Panc1 (cell line): ENCODE results near the gene PYHIN1. TPM values are rescaled to one million over a fixed set of nuclear protein-coding genes. Genes with fewer than 3 reads are reported as not detected.

Source experiments
- ATAC-seq: fragments of 200-7000 bp; cut with Tn5 transposase; 2 replicates; pipeline ENCODE4 v1.9.1; 2020; ENCODE audit warnings: mild to moderate bottlenecking, moderate library complexity
- BruUV-seq: library from RNA; stranded (reverse); fragments of 400-500 nt; replicated peaks from 2 replicates; lab custom pipeline; 2021; lab: Mats Ljungman, UMichigan
- CTCF ChIA-PET: fragments of 300-600 bp; sonication (Branson Sonifier 250); formaldehyde crosslinking; loops from one replicate; lab custom pipeline; 2022; ENCODE audit warnings: antibody characterized with exemption; lab: Charles Lee
- POLR2A ChIA-PET: fragments of 300-600 bp; sonication (Branson Sonifier 250); formaldehyde crosslinking; loops from one replicate; lab custom pipeline; 2022; ENCODE audit warnings: antibody characterized with exemption; lab: Charles Lee
- DNase-seq: peaks from one replicate; pipeline ENCODE4 v3.0.0-alpha.2; 2010; ENCODE audit warnings: low read depth, low spot score
- H3K27ac ChIP-seq: 2 replicates; pipeline ENCODE4 v1.5.1; 2011; ENCODE audit warnings: mild to moderate bottlenecking, low read length, inconsistent platforms
- H3K27me3 ChIP-seq: fragments of 200-500 bp; sonication (Bioruptor generic); 2 replicates; pipeline ENCODE4 v1.6.0; 2014; ENCODE audit warnings: low read length, inconsistent platforms; ENCODE audit not compliant: control insufficient read depth, insufficient read depth
- H3K36me3 ChIP-seq: fragments of 200-500 bp; sonication (Bioruptor generic); 2 replicates; pipeline ENCODE4 v1.5.1; 2014; ENCODE audit warnings: inconsistent platforms, mild to moderate bottlenecking, low read length, moderate library complexity; ENCODE audit not compliant: control insufficient read depth, insufficient read depth
- H3K4me1 ChIP-seq: 2 replicates; pipeline ENCODE4 v1.5.1; 2011; ENCODE audit warnings: inconsistent platforms, mild to moderate bottlenecking, low read length, moderate library complexity; ENCODE audit not compliant: control insufficient read depth, insufficient read depth
- H3K4me3 ChIP-seq, 2 experiments: 2 replicates each; pipeline ENCODE4 v1.5.1; 2011 to 2012; ENCODE audit warnings: low read depth in 2 of 2, low read length in 2 of 2, mild to moderate bottlenecking in 2 of 2, inconsistent platforms in 1 of 2, moderate library complexity in 1 of 2
- H3K9me3 ChIP-seq: fragments of 200-500 bp; sonication (Bioruptor generic); 2 replicates; pipeline ENCODE4 v1.5.1; 2014; ENCODE audit warnings: low read depth, mild to moderate bottlenecking, inconsistent platforms, low read length, moderate library complexity; ENCODE audit not compliant: control insufficient read depth, insufficient read depth
- CTCF ChIP-seq: fragments of 450-650 bp; IDR thresholded peaks from 2 replicates; pipeline ENCODE4 v1.5.1; 2017; ENCODE audit warnings: mild to moderate bottlenecking
- POLR2AphosphoS5 ChIP-seq: IDR thresholded peaks from 2 replicates; pipeline ENCODE4 v1.6.1; 2012; ENCODE audit warnings: mild to moderate bottlenecking, low read depth, low read length, moderate library complexity
- SIN3A ChIP-seq: IDR thresholded peaks from 2 replicates; pipeline ENCODE4 v1.6.1; 2012; ENCODE audit warnings: low read depth, mild to moderate bottlenecking, low read length, moderate library complexity, borderline replicate concordance; ENCODE audit not compliant: insufficient read depth
- TCF7L2 ChIP-seq: IDR thresholded peaks from 2 replicates; pipeline ENCODE4 v1.6.1; 2011; ENCODE audit warnings: mild to moderate bottlenecking, low read depth, low read length, inconsistent platforms
- in situ Hi-C: cut with HindIII; loops from 2 replicates; pipeline ENCODE4 v1.10.0; 2016; ENCODE audit warnings: low sequenced_read_pairs, low pct_unique_long_range_greater_than_20kb
- intact Hi-C: fragments of 100-400 bp; cut with micrococcal nuclease; formaldehyde crosslinking; loops from one replicate; pipeline ENCODE4 v1.10.0; 2022; ENCODE audit not compliant: unreplicated experiment
- total RNA-seq: library from RNA; stranded (reverse); gene quantifications from one replicate; pipeline ENCODE4 v1.2.1, GENCODE V29; 2021; ENCODE audit not compliant: unreplicated experiment
- TF ChIP-seq, protein P1 (sequence below), 2 experiments: IDR thresholded peaks; 2 replicates each; pipeline ENCODE4 v1.6.1; 2011 to 2012; ENCODE audit warnings: low read depth in 2 of 2, control low read depth in 1 of 2, low read length in 1 of 2, mild to moderate bottlenecking in 1 of 2, moderate library complexity in 1 of 2; ENCODE audit not compliant: insufficient read depth in 1 of 2

PYHIN1 gene
- total RNA-seq, 1 experiment from 2014 or later: not detected

DNA sequence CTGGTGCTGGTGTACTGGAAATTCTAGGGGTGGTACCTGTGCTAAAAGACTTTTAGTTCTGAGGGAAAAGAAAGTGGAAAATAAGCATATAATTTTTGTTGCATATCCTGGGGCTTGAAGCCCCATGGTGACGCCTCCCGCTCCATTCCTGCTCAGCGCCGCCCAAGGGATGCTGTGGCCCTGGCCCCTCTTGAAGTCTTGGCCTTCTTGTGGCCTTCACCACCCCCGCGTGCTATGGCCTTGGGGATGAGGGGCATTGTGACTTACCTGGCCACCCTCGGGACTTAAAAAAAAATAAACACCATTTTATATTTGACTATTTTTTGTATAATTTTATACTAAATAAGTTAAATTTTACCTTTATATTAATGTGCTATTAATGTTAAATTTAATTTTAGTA lies 93.7 kb downstream of the PYHIN1 start:
- no peak for TF ChIP-seq POLR2AphosphoS5
- no peak for TF ChIP-seq CTCF
- TF ChIP-seq, protein P1, sequence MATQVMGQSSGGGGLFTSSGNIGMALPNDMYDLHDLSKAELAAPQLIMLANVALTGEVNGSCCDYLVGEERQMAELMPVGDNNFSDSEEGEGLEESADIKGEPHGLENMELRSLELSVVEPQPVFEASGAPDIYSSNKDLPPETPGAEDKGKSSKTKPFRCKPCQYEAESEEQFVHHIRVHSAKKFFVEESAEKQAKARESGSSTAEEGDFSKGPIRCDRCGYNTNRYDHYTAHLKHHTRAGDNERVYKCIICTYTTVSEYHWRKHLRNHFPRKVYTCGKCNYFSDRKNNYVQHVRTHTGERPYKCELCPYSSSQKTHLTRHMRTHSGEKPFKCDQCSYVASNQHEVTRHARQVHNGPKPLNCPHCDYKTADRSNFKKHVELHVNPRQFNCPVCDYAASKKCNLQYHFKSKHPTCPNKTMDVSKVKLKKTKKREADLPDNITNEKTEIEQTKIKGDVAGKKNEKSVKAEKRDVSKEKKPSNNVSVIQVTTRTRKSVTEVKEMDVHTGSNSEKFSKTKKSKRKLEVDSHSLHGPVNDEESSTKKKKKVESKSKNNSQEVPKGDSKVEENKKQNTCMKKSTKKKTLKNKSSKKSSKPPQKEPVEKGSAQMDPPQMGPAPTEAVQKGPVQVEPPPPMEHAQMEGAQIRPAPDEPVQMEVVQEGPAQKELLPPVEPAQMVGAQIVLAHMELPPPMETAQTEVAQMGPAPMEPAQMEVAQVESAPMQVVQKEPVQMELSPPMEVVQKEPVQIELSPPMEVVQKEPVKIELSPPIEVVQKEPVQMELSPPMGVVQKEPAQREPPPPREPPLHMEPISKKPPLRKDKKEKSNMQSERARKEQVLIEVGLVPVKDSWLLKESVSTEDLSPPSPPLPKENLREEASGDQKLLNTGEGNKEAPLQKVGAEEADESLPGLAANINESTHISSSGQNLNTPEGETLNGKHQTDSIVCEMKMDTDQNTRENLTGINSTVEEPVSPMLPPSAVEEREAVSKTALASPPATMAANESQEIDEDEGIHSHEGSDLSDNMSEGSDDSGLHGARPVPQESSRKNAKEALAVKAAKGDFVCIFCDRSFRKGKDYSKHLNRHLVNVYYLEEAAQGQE (IDR thresholded peaks at IDR 0.05; ENCODE audit: insufficient read depth in 1 of 2, low read depth in 2 of 2, low read length in 1 of 2): no peak
- TF ChIP-seq TCF7L2: no peak
- TF ChIP-seq SIN3A: no peak
- no peaks in the 10 kb centered on the region for H3K36me3 ChIP-seq
- BruUV-seq: no TSS peak
- H3K9me3 ChIP-seq: no peaks in the 10 kb centered on the region
- ATAC-seq (no peak), DNase-seq (no peak)
- in situ Hi-C loops (no loop called here), intact Hi-C loops (no loop called here)
- POLR2A ChIA-PET: no interaction called here
- H3K27ac ChIP-seq: no peak overlapping the region
- H3K4me1 ChIP-seq: no peaks in the 10 kb centered on the region
- CTCF ChIA-PET: no interaction called here
- H3K27me3 ChIP-seq: no peaks in the 10 kb centered on the region
- H3K4me3 ChIP-seq: no peak overlapping the region

Other genes starting within 250 kb of the PYHIN1 start
- gene SPTA1, start 244.8 kb upstream of the PYHIN1 start, total RNA-seq: not detected
- gene OR6K2, start 230.9 kb upstream of the PYHIN1 start, total RNA-seq: not detected
- not detected for gene OR6K3, start 210.8 kb upstream of the PYHIN1 start, total RNA-seq
- not detected for gene OR6K6, start 176.8 kb upstream of the PYHIN1 start, total RNA-seq
- gene OR6N1, start 159.4 kb upstream of the PYHIN1 start, total RNA-seq: not detected
- gene OR6N2, start 150.3 kb upstream of the PYHIN1 start, total RNA-seq: not detected
- not detected for gene MNDA, start 100.2 kb upstream of the PYHIN1 start, total RNA-seq
- 0.36 TPM for gene IFI16, start 78.4 kb downstream of the PYHIN1 start, total RNA-seq
- gene AIM2, start 145.2 kb downstream of the PYHIN1 start, total RNA-seq: not detected
- 0.28 TPM for gene CADM3, start 240.1 kb downstream of the PYHIN1 start, total RNA-seq